Hematopoietic multipotent progenitor cell treated with erythropoietin and hydrocortisone succinate and interleukin-3 and kit ligand, for 17 days (in vitro differentiated cells): ENCODE measurements around the gene RANGRF.

ENCODE experiments used
- DNase-seq: peaks from one replicate; pipeline ENCODE4 v3.0.0-alpha.2; 2015; ENCODE audit warnings: low spot score

The RANGRF gene

GRCh38 chr17:8274816-8275215 is 13.7 kb upstream of the RANGRF start:
- no peak for DNase-seq

GRCh38 chr17:8275421-8276290 is 12.8 kb upstream of the RANGRF start:
- no peak for DNase-seq

- no peak for DNase-seq
Observed at GRCh38 chr17:8277317-8277716, 11.2 kb upstream of the RANGRF start.

GRCh38 chr17:8282345-8282744 is 6.1 kb upstream of the RANGRF start:
- no peak for DNase-seq

GRCh38 chr17:8283356-8283755 is 5.1 kb upstream of the RANGRF start:
- DNase-seq, result no peak

GRCh38 chr17:8284126-8284525 is 4.3 kb upstream of the RANGRF start:
- DNase-seq, result no peak

GRCh38 chr17:8285270-8286181 is 2.9 kb upstream of the RANGRF start:
- no peak for DNase-seq

GRCh38 chr17:8287651-8288335 is 677 bp upstream of the RANGRF start:
- DNase-seq, result no peak

- DNase-seq, result no peak
Observed at GRCh38 chr17:8289103-8289397, 580 bp downstream of the RANGRF start.

GRCh38 chr17:8290043-8290442 is 1.6 kb downstream of the RANGRF start:
- no peak for DNase-seq

GRCh38 chr17:8292639-8293395 is 4.3 kb downstream of the RANGRF start:
- DNase-seq, result no peak

- no peak for DNase-seq
Observed at GRCh38 chr17:8294361-8294760, 5.9 kb downstream of the RANGRF start.

GRCh38 chr17:8294814-8295316 is 6.4 kb downstream of the RANGRF start:
- no peak for DNase-seq

- no peak for DNase-seq
Observed at GRCh38 chr17:8300226-8300625, 11.8 kb downstream of the RANGRF start.

- peak; percentile 79 for DNase-seq
Observed at GRCh38 chr17:8300627-8301242, 12.3 kb downstream of the RANGRF start.

- no peak for DNase-seq
Observed at GRCh38 chr17:8310601-8311123, 22.2 kb downstream of the RANGRF start.

- DNase-seq, result no peak
Observed at GRCh38 chr17:8311131-8311790, 22.8 kb downstream of the RANGRF start.

GRCh38 chr17:8312251-8312650 is 23.8 kb downstream of the RANGRF start:
- no peak for DNase-seq

GRCh38 chr17:8312726-8313600 is 24.5 kb downstream of the RANGRF start:
- no peak for DNase-seq
